HG02938 (cell line): ENCODE data around the gene PHLPP2.
"Not testable (repeated sequence)": the region's sequence is repeated elsewhere in the genome, so short reads cannot be mapped to it uniquely, and the experiment has no call there.

Source experiments
- ATAC-seq: cut with Tn5 transposase; IDR thresholded peaks from one replicate; pipeline ENCODE4 v1.9.1; 2021; ENCODE audit warnings: mild to moderate bottlenecking, moderate library complexity; ENCODE audit not compliant: unreplicated experiment

PHLPP2 gene

DNA sequence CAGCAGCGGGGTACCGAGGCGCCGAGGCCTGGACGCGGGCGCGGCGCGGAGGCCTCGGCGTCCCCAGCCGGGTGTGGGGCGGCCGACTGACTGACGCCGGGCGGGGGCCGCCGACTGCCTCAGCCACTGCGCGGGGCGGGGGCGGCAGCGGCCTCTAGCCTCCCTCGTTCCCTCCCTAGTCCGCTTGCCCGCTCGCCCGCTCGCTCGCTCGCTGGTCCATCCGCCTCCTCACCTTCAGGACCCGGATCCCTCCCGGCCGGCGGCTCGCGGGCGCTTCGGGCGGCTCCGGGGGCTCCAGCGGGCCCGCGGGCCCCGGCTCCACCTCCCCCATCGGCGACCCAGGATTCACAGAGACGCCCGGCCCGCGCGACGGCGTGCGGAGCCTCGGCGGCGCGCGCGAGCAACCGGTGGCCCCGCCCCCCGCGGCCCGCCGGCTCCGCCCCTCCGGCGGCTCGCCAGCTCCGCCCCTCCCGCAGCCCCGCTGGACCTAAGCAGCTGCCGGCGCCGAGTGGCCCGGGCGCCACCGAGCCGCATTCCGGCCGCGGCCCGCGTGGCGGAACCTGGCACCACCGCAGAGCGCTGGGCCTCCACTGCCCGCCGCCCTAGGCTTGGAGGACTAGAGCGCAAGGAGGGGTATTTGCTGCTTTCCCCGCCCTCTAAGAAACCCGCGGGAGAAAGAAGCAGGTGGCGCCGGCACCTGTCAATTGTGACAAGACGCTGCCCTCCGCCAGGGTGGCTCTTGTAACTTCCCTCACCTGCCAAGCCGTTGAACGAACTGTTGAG is 773 bp downstream of the PHLPP2 start:
- ATAC-seq = peak; percentile 67

DNA sequence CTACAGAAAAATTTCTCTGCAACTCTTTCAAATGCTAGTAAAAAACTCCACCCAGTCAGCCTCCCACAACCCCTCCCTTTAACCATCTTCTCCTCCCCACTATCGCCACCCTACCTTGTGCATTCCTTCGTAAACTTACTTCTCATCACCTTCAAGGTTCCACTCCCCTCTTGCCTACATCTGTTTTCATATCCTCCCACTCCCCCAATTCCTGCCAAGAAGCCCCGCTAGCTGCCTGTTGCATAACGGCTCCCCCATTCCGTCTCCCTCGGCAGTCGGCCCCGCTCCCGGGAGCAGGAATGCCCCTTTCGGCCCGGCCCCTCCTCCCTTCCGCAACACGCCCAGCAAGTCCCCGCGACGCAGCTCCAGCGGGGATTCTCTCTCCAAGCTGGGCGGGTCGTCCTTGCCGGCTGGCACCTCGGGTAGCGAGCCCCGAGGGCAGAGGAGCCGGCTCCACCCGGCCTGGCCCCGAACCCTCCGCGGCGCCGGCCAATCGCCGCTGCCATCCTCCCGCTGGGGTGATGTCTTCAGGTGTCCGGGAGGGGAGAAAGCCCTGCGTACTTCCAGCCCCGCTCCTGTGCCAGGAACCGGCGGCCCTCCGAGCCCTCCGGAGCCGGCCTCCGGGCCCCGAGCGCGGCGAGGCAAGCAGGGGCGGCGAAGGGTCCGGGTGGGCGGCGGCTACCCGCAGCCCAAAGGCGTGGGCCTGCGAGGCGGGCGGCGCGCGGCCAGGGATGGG is 1.5 kb downstream of the PHLPP2 start:
- peak; percentile 32 for ATAC-seq

DNA sequence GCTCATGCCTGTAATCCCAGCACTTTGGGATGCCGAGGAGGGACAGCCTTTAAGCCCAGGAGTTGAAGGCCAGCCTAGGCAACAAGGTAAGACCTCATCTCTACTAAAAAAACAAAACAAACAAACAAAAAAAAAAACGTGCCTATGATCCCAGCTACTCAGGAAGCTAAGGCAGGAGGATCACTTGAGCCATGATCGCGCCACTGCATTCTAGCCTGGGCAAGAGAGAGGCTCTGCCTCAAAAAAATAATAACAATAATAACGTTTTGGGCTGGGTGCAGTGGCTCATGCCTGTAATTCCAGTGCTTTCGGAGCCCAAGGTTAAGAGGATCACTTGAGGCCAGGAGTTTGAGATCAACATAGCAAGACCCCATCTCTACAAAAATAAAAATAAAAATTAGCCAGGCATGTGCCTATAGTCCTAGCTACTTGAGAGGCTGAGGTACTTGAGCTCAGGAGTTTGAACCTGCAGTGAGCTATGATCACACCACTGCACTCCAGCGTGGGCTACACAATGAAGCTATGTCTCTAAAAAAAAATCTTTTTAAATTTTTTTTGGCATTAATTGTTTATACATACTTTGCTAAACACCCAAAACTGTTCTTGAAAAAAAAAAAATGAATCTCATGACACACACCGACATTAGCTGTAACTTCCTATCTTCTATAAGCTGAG is 3.3 kb downstream of the PHLPP2 start:
- ATAC-seq = no peak

DNA sequence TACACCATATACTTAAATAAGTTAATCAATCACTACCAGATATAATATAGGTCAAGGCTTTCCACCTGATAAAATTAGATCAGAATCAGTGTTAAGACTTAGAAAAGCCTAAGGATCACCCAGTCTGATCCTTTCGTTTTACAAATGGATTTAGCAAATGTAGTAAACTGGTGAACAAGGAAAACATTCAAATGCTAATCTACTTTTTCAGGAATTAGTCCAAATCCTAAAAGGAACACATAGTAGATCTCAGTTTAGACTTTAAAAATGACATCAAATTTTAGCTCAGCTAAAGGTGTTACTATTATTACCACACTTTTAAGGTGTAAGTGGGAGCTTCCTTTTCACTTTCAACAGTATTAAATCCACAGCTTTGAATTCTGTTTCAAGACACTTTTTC is 12.0 kb downstream of the PHLPP2 start:
- no peak for ATAC-seq

DNA sequence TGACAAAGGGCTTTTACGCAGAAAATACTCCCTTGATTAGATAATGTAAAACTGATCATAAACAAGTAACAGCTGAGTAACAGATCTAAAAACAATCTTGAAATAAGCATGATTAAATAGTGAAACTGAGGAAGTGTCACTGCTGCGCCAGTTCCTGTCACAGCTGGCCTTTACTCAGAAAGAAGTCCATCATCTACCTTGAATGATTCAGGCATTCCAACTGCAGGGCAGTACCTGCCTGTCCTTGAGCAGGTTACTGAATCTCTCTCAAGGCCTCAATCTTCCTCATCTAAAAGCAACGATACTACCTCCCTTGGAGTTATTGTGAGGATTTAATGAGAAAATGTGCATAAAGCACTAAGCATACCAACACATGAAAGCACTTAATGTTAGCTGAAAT is 12.7 kb downstream of the PHLPP2 start:
- ATAC-seq = no peak

DNA sequence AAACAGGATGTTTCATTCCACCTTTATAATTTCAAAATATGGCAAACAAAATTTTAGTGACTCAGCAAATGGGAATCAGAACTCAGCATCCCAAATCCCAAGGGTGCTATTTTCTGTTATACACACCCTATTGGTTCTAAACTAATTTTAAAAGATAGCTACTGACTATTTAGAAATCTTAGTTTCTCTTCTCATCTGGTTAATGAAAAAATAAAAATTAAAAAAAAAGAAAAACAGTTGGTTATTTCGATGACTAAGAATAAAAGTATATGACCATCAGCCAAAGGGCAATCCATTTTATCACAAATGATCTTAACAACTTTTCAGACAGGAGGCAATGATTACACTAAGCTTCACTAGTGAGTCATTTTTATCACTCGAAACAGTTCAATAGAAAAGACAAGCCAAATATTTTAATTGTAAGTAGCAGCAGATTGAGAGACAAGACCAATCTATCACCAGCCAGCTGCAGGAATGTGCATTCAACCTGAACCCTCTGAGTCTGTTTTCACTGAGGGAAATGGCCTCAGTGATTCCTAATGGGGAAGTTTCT is 15.2 kb downstream of the PHLPP2 start:
- ATAC-seq = no peak

DNA sequence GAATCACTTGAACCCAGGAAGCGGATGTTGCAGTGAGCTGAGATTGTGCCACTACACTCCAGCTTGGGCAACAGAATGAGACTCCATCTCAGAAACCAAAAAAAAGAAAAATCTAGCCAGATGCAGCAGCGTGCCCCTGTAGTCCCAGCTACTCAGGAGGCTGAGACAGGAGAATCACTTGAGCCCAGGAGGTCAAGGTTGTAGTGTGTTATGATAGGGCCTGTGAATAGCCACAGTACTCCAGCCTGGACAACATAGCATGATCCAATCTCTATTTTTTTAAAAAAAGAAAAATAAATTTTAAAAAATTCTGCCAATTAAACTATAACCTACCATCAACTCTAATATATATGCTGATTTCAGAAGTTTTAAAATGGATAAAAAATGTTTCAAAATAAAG is 15.8 kb downstream of the PHLPP2 start:
- no peak for ATAC-seq

DNA sequence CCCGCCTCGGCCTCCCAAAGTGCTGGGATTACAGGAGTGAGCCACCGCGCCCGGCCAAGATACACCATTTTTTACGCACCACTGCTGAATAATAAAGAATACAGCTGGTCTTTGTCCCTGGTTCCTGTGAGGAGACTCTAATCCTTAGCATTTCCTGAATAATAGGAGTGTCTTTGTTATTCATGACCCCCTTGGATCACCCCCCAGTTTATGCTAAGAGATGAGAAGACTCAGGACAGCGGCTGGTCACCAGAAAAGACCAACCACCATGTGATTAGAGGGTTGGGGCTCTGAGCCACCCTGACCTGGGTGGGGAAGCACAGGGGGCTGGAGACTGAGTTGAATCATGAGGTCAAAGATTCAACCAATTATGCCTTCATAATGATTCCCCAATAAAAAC is 17.3 kb downstream of the PHLPP2 start:
- ATAC-seq = no peak

DNA sequence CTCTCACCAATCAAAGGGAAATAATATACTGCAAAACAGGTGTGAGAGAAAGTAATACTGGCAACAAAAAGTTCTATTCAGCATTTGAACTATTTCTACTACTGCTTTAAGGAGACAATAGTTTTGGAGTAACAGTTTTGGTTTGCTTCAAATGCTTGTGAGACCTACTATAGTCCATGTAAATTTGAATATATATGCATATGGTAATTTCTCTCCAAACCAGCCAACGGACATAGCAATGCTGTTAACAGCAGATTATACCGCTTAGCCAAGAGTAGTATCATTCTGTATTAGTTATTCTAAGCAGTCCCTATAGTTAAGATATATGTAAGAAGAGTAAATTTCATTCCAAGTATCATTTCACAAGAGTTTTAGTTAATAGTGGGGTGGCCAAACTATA is 18.5 kb downstream of the PHLPP2 start:
- ATAC-seq = no peak

DNA sequence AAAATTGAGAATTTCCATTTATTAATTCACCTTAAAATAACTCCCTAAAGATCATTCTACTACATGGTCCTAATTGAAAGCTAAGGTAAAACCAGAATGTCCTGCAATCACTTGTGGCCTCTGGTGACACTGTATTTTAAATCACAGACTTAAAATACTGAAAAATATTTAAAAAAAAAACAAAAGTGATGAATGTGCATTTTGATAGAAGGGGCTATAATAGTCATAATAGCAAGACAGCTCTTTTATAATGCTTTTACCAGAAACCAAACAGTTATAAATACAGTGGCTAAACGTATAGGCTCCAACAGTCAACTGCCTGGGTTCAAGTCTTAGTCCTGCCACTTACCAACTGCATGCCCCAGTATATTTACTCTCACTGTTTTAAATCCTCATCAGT is 21.2 kb downstream of the PHLPP2 start:
- no peak for ATAC-seq

DNA sequence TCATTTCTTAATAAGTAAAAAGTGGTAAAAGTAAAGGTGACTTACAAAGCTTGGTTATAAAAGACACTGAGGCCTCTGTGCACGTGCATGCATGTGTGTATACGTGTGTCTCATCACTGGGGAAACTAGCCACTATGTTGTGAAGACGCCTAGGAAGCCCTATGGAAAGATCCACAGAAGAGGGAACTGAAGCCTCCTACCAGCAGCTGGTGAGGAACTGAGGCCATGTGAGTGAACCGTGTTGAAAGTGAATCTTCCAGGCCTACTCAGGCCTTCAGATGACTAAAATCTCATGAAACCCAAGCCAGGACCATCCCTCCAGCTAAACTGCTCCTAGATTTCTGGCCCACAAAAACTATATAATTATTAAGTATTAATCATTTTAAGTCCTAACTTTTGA is 23.7 kb downstream of the PHLPP2 start:
- no peak for ATAC-seq

DNA sequence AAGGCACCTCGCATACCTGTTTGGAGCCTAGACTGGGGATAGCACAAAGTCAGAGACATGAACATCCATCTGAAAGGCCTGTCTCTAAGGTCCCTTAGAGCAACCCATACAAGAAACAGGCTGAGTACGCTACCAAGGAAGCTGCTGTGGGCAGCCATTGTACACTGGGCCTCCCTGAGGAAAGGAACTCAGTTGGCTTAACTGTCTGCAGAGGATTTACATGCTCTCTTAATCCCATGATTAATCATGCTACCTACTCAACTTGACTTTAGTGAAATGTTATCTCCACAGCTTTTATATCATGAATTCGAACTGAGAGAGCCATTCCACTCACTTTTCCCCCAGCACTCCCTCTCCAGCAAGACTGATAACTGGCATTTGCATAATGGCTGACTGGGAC is 26.0 kb downstream of the PHLPP2 start:
- ATAC-seq = no peak

DNA sequence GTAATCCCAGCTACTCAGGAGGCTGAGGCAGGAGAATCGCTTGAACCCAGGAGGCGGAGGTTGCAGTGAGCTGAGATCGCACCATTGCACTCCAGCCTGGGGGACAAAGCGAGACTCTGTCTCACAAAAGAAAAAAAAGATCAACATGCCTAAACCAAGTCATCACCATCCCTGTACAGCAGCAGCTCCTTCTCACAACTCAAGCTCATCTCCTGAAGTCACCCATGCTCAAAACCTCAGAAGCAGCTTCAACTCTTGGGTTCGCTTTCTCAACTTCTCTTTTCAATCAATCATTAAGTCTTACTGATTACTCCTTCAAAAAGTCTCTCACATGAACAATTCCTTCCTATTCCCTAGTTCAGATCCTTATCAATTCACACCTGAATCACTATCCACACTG is 31.3 kb downstream of the PHLPP2 start:
- ATAC-seq = no peak

DNA sequence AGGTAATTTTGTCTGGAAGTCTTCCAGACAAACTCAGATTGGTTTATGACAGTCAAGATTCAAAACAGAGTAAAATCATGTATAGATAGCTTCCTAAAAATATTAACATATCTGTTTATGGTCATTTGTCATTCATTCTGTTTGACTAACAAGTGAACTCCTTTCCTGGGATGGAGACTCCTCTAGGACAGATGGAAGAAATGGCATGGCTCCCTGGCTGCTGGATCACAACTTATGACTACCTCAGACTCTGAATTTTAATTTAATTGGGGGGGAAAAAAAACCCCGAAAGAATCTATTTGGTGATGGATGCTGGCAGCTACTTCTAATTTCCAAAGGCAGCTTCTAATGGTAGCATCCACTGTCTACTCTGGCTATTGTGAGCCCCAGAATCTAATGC is 34.6 kb downstream of the PHLPP2 start:
- no peak for ATAC-seq

DNA sequence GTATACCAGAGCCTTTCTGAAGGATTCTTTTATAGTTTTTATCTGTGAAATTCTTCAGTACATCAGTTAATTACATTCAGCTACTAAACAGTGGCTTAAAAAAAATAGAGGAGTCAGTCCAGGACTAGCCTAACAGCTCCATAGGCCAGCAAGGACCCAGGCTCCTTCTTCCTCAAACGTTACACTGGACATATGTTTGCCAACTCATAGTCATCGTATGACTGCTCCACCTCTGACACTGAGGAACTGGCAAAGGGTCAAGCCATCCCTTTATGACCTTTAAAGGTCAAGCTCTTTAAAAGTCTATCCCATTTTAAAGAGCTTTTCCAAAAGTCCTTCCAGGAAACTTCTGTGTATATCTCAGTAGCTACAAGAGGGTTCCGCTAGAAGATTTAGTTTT is 36.6 kb downstream of the PHLPP2 start:
- ATAC-seq = no peak

DNA sequence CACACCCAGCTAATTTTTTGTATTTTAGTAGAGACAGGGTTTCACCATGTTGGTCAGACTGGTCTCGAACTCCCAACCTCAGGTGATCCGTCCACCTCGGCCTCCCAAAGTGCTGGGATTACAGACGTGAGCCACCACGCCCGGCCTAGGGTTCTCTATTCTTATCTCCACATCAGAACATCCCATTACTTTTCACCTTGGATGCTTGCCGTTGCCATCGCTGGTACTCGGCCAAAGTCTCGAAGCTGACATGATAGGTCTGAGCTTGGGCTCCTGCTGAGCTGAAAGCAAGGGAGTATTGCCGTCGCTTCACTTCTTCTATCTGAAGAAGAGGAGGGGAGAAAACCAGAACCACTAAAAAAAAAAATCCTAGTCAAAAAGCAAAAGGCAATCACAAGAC is 40.2 kb downstream of the PHLPP2 start:
- ATAC-seq = not testable (repeated sequence)

DNA sequence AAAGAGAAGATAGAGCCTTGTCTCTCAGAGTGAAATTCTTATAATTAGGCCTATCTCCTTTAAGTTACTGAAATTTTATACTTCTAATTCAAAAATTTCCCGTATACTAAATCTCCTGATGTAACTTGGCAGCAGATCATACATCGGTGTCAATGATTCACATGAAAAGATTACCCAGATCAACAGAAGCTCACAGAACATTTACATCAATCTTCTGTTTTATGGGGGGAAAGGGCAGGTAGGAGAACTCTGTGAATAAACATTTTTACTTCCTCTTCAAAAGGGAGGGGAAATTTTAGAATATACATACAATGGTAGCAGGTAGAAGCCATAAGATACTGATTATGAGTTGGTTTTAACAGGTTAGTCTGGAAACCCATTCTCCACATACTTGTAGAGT is 43.1 kb downstream of the PHLPP2 start:
- ATAC-seq = no peak

DNA sequence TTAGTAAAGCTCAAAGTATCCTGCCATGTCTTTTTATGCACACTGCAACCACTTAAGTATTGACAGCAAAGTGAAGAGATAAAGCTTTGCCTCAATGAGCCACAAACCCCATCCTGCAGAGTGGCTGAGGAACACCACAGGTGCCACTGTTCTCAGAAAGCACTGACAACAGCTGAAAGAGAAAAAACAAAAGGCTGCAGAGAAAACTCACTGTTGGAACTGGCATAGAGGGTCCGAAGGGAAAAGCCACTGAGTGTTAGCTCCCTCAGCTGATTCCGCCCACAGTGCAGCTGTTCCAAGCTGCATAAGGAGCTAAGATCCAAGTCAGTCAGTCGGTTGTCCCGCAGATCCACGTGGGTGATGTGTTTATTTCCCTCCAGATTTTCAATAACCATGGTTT is 48.3 kb downstream of the PHLPP2 start:
- ATAC-seq = no peak

DNA sequence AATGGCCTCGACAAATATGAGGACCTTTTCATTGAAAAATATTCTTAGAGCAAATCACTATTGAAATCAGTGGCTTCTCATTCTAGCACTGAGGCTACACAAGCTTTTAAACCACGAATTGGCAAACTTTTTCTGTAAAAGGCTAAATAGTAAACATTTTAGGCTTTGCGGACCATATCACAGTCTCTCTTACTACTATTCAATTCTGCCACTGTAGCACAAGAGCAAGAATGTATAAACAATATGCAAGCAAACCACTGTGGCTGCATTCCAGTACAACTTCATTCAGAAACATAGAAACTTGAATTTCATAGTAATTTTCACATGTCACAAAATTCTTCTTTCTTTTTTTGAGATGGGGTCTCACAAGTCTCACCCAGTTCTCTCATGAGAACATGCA is 49.1 kb downstream of the PHLPP2 start:
- ATAC-seq = no peak

DNA sequence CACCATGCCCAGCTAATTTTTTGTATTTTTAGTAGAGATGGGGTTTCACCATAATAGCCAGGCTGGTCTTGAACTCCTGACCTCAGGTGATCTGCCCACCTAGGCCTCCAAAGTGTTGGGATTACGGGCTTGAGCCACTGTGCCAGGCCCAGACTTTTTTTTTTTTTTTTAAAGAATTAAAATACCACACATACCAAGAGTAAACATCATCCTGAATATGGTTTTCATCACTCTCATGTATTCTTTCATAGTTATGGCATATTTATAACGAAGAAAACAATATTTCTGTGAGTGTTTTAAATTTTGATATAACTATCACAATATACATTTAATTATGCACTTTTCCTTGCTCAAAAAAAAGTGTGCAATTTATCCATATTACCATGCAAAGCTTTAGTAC is 50.3 kb downstream of the PHLPP2 start:
- no peak for ATAC-seq

DNA sequence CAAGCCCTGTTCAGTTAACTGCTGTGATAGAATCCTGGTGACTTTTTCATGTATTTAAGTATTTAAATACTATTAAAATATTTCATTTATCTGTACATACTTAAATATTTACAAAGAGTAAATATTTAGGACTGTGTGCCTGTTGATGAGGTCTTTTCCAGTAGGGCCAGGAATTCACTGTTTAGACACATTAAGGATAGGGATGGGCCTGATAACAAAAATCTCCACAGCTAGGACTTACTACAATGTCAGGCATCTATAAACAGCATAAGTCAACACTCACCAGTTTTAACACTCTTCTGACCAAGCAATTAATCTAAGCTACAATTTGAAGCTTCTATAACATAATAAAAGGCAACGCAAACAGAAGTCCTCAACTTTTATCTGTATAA is 50.9 kb downstream of the PHLPP2 start:
- no peak for ATAC-seq
